Upper lobe of left lung (tissue), 6 donors: ENCODE results near the gene ENOX1. TPM values are rescaled to one million over a fixed set of nuclear protein-coding genes. Genes with fewer than 3 reads are reported as not detected.
"Not testable (repeated sequence)": the region's sequence is repeated elsewhere in the genome, so short reads cannot be mapped to it uniquely, and the experiment has no call there.

Source experiments
- ATAC-seq, 2 donors: fragments of 200-7000 bp; cut with Tn5 transposase; one replicate each; pipeline ENCODE4 v1.9.1; 2022; ENCODE audit warnings: mild to moderate bottlenecking in 2 of 2, moderate library complexity in 2 of 2; ENCODE audit not compliant: low FRiP score in 2 of 2
- DNase-seq, 2 donors: peaks; one replicate each; pipeline ENCODE4 v3.0.0-alpha.2; 2019 to 2020
- H3K27ac ChIP-seq, 4 donors: fragments of 200-600 bp; sonication (generic); one replicate each; pipeline ENCODE4 v1.5.1; 2016 to 2019
- H3K27me3 ChIP-seq, 4 donors: fragments of 200-600 bp; sonication (generic); one replicate each; pipeline ENCODE4 v1.5.1; 2017 to 2019
- H3K36me3 ChIP-seq, 4 donors: fragments of 200-600 bp; sonication (generic); one replicate each; pipeline ENCODE4 v1.5.1; 2016 to 2019
- H3K4me1 ChIP-seq, 4 donors: fragments of 200-600 bp; sonication (generic); one replicate each; pipeline ENCODE4 v1.5.1; 2018 to 2019
- H3K4me3 ChIP-seq, 4 donors: fragments of 200-600 bp; sonication (generic); one replicate each; pipeline ENCODE4 v1.5.1; 2017 to 2019; ENCODE audit warnings: mild to moderate bottlenecking in 2 of 4, moderate library complexity in 1 of 4
- H3K9me3 ChIP-seq, 4 donors: fragments of 200-600 bp; sonication (generic); one replicate each; pipeline ENCODE4 v1.5.1; 2018 to 2019
- EP300 ChIP-seq, 4 donors: sonication (generic); formaldehyde crosslinking; IDR thresholded peaks; one replicate each; pipeline ENCODE4 v1.5.1; 2017; ENCODE audit warnings: antibody characterized with exemption in 4 of 4, control low read depth in 2 of 4
- POLR2A ChIP-seq, 4 donors: fragments of 450-650 bp; IDR thresholded peaks; one replicate each; pipeline ENCODE4 v1.5.1; 2016 to 2017; ENCODE audit warnings: antibody characterized with exemption in 4 of 4, mild to moderate bottlenecking in 2 of 4
- POLR2AphosphoS5 ChIP-seq, 2 donors: sonication (generic); formaldehyde crosslinking; IDR thresholded peaks; one replicate each; pipeline ENCODE4 v1.5.1; 2017; ENCODE audit warnings: antibody characterized with exemption in 2 of 2
- WGBS, 2 donors: methylation state at CpG; one replicate each; pipeline ENCODE4 v1.1.5; 2017 to 2018; 5-methylcytosine and 5-hydroxymethylcytosine counted together
- total RNA-seq, 6 donors: library from RNA; depleted of rRNA in 4 of 6; stranded (reverse); fragments of >200 nt in 4 of 6; gene quantifications; one replicate each; pipeline versions ENCODE4 v1.1.0 to v1.2.1, GENCODE V29; 2016 to 2021
- TF ChIP-seq, protein P1 (sequence below), 6 experiments: fragments of 450-650 bp in 4 of 6; fragments of 200-600 bp in 2 of 6; sonication (generic) in 2 of 6; IDR thresholded peaks; one replicate each; pipeline ENCODE4 v1.5.1; 2016 to 2019; ENCODE audit warnings: antibody characterized with exemption in 6 of 6
- donor health status: DM: no; HTN: no; CAD: no; lungs with moderate emphysema.
- donor health status: DM: no; HTN: yes; CAD: no; lungs with severe emphysema.

Gene ENOX1
- total RNA-seq, 6 donors from 2014 or later = 0.20 to 1.0 (median 0.46) TPM; not detected in 2

DNA sequence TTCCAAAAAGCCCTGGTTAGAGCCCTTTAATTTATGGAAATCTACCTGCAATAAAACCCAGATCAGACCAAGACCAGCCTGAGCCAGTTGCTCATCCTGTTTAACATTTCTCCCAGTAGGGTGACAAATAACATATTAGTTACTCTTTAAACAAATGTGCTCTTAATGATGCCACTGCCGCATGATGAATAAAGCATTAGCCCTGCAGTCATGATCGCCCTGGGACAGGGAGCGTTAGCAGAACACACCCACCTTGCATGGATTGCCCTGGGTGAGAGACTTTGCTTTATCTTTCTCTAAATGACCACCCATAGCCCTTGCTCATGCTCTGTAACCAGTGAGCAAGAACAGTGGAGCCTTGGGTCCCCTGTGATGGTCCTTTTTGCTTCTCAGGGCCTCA, 362.4 kb downstream of the ENOX1 start:
- no peak overlapping the region for H3K4me3 ChIP-seq
- 96 to 97% methylated on average over 3 of the region's 3 CpGs for WGBS, 2 donors
- H3K9me3 ChIP-seq = no peaks in the 10 kb centered on the region
- TF ChIP-seq POLR2A (IDR thresholded peaks at IDR 0.05) = no peak
- no peak for TF ChIP-seq EP300 (IDR thresholded peaks at IDR 0.05)
- no peak for TF ChIP-seq POLR2AphosphoS5 (IDR thresholded peaks at IDR 0.05)
- TF ChIP-seq, protein P1, sequence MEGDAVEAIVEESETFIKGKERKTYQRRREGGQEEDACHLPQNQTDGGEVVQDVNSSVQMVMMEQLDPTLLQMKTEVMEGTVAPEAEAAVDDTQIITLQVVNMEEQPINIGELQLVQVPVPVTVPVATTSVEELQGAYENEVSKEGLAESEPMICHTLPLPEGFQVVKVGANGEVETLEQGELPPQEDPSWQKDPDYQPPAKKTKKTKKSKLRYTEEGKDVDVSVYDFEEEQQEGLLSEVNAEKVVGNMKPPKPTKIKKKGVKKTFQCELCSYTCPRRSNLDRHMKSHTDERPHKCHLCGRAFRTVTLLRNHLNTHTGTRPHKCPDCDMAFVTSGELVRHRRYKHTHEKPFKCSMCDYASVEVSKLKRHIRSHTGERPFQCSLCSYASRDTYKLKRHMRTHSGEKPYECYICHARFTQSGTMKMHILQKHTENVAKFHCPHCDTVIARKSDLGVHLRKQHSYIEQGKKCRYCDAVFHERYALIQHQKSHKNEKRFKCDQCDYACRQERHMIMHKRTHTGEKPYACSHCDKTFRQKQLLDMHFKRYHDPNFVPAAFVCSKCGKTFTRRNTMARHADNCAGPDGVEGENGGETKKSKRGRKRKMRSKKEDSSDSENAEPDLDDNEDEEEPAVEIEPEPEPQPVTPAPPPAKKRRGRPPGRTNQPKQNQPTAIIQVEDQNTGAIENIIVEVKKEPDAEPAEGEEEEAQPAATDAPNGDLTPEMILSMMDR (IDR thresholded peaks at IDR 0.05) = no peak
- peak in 1 of 2 donors; percentile 11 for ATAC-seq
- H3K27me3 ChIP-seq = no peaks in the 10 kb centered on the region
- H3K27ac ChIP-seq = no peak overlapping the region
- H3K36me3 ChIP-seq = no peaks in the 10 kb centered on the region
- DNase-seq = no peak
- no peaks in the 10 kb centered on the region for H3K4me1 ChIP-seq

DNA sequence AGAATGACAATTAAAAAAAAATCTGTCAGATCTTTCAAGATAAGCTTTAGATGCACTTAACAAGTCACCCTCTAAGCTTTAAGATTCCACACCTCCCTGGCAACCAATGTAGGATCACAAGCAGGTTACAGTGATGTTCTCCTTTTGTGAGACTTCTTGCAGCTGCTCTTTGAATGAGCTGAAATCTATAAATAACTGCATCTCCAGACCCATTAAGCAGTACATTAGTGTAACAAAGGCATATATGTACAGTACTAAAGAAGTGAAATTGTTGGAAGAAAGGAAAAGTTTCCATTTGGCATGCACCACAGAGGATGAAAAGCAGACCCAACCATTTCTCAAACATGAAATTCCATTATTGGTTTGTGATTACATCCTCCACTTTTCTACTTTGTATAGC, 364.7 kb downstream of the ENOX1 start:
- Histone ChIP-seq H3K4me1 (no peaks in the 10 kb centered on the region), H3K27ac (no peak overlapping the region), H3K4me3 (no peak overlapping the region), H3K9me3 (no peaks in the 10 kb centered on the region), H3K36me3 (no peaks in the 10 kb centered on the region), H3K27me3 (no peaks in the 10 kb centered on the region)
- DNase-seq (no peak), ATAC-seq (no peak)
- TF ChIP-seq, protein P1 (IDR thresholded peaks at IDR 0.05) = no peak
- TF ChIP-seq POLR2AphosphoS5 (IDR thresholded peaks at IDR 0.05) = no peak
- TF ChIP-seq POLR2A (IDR thresholded peaks at IDR 0.05) = no peak
- no peak for TF ChIP-seq EP300 (IDR thresholded peaks at IDR 0.05)

DNA sequence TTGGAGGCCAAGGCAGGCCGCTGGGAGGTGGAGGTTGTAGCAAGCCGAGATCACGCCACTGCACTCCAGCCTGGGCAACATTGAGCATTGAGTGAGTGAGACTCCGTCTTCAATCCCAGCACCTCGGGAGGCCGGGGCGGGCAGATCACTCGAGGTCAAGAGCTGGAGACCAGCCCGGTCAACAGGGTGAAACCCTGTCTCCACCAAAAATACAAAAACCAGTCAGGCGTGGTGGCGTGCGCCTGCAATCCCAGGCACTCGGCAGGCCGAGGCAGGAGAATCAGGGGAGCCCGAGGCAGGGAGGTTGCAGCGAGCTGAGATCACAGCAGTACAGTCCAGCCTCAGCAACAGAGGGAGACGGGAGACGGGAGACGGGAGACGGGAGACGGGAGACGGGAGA, 369.9 kb downstream of the ENOX1 start:
- not testable (repeated sequence) for ATAC-seq, H3K4me1 ChIP-seq

DNA sequence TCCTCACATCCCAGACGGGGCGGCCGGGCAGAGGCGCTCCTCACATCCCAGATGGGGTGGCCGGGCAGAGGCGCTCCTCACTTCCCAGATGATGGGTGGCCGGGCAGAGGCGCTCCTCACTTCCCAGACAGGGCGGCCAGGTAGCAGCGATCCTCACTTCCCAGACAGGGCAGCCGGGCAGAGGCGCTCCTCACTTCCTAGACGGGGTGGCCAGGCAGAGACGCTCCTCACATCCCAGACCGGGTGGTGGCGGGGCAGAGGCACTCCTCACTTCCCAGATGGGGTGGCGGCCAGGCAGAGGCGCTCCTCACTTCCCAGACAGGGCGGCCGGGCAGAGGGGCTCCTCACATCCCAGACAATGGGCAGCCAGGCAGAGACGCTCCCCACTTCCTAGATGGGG, 370.4 kb downstream of the ENOX1 start:
- not testable (repeated sequence) for H3K4me3 ChIP-seq, H3K4me1 ChIP-seq, H3K36me3 ChIP-seq, DNase-seq, H3K27ac ChIP-seq, ATAC-seq, H3K9me3 ChIP-seq, H3K27me3 ChIP-seq
- 83 to 86% methylated on average over 13 to 19 of the region's 21 CpGs for WGBS, 2 donors

More for the DNA sequence above, 369.9 kb downstream of the ENOX1 start:
- H3K27ac ChIP-seq, H3K9me3 ChIP-seq, H3K27me3 ChIP-seq, H3K36me3 ChIP-seq, H3K4me3 ChIP-seq: not testable (repeated sequence)
- peak in 1 of 2 donors; percentile 57 for DNase-seq
- 95 to 96% methylated on average over 19 to 22 of the region's 22 CpGs for WGBS, 2 donors

DNA sequence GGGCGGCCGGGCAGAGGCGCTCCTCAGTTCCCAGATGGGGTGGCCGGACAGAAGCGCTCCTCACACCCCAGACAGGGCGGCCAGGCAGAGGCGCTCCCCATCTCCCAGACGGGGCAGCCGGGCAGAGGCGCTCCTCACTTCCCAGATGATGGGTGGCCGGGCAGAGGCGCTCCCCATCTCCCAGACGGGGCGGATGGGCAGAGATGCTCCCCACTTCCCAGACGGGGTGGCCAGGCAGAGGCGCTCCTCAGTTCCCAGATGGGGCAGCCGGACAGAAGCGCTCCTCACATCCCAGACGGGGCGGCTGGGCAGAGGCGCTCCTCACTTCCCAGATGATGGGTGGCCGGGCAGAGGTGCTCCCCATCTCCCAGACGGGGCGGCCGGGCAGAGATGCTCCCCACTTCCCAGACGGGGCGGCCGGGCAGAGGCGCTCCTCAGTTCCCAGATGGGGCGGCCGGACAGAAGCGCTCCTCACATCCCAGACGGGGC, 370.8 kb downstream of the ENOX1 start:
- ATAC-seq, H3K36me3 ChIP-seq, H3K4me1 ChIP-seq, H3K27me3 ChIP-seq, H3K4me3 ChIP-seq, H3K27ac ChIP-seq, H3K9me3 ChIP-seq: not testable (repeated sequence)
- WGBS, 2 donors = 89 to 90% methylated on average over 15 to 33 of the region's 33 CpGs
- peak in 1 of 2 donors; percentile 49 for DNase-seq

DNA sequence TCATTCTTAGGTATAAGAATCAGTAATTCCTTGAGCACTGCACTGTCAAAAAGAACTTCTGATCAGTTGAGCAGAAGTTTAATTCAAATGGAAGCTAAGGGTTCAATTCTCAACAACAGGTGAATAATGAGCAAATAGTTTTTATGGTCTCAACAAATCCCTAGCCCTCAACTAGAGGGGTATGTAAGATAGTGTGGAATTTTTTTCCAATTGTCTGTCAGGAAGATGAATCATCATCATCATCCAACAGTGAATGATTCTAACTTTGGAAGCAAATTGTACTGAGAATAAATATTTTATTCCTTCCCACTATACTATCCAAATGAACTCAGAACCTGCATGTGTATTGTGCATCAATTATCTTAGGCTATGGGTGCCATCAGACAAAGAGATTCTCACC, 372.7 kb downstream of the ENOX1 start:
- Histone ChIP-seq H3K36me3 (no peaks in the 10 kb centered on the region), H3K4me1 (no peaks in the 10 kb centered on the region), H3K27me3 (no peaks in the 10 kb centered on the region), H3K27ac (no peak overlapping the region), H3K4me3 (no peak overlapping the region), H3K9me3 (no peaks in the 10 kb centered on the region)
- DNase-seq = no peak
- no peak for ATAC-seq
- no peak for TF ChIP-seq EP300 (IDR thresholded peaks at IDR 0.05)
- TF ChIP-seq POLR2A (IDR thresholded peaks at IDR 0.05) = no peak
- no peak for TF ChIP-seq POLR2AphosphoS5 (IDR thresholded peaks at IDR 0.05)
- TF ChIP-seq, protein P1 (IDR thresholded peaks at IDR 0.05) = no peak
